Activated T-cell treated with anti-CD3 and anti-CD28 coated beads, Interleukin-2, amount 50 U/mL, for 4 hours (primary cell): ENCODE measurements around the gene PARP8. TPM values are rescaled to one million over a fixed set of nuclear protein-coding genes. Genes with fewer than 3 reads are reported as not detected.
"Not testable (repeated sequence)": the region's sequence is repeated elsewhere in the genome, so short reads cannot be mapped to it uniquely, and the experiment has no call there.

ENCODE experiments used
- ATAC-seq, 2 donors: fragments of 200-7000 bp; cut with Tn5 transposase; one replicate each; pipeline ENCODE4 v1.10.0; 2021
- DNase-seq: peaks from one replicate; pipeline ENCODE4 v3.0.0-alpha.2; 2020
- H3K27me3 Mint-ChIP-seq: one replicate; pipeline ENCODE4 v1.8.0; 2021; ENCODE audit warnings: low read depth, mixed read lengths
- H3K36me3 Mint-ChIP-seq: one replicate; pipeline ENCODE4 v1.8.0; 2022; ENCODE audit warnings: mixed read lengths; ENCODE audit not compliant: insufficient read depth
- H3K4me1 Mint-ChIP-seq: one replicate; pipeline ENCODE4 v1.8.0; 2021; ENCODE audit warnings: low read depth, mixed read lengths
- H3K4me3 Mint-ChIP-seq: one replicate; pipeline ENCODE4 v1.8.0; 2021; ENCODE audit warnings: mild to moderate bottlenecking, moderate library complexity, mixed read lengths
- H3K9me3 Mint-ChIP-seq: one replicate; pipeline ENCODE4 v1.8.0; 2021; ENCODE audit warnings: mixed read lengths
- total RNA-seq, 3 donors: library from RNA; stranded (reverse); gene quantifications; one replicate each; pipeline ENCODE4 v1.2.1, GENCODE V29; 2021

The PARP8 gene
- total RNA-seq, 3 donors from 2014 or later, result 12.4 to 22.3 (median 19.8) TPM

GRCh38 chr5:50667023-50667652, 701 bp downstream of the PARP8 start:
- no peaks in the 10 kb centered on the region for H3K9me3 Mint-ChIP-seq

DNA sequence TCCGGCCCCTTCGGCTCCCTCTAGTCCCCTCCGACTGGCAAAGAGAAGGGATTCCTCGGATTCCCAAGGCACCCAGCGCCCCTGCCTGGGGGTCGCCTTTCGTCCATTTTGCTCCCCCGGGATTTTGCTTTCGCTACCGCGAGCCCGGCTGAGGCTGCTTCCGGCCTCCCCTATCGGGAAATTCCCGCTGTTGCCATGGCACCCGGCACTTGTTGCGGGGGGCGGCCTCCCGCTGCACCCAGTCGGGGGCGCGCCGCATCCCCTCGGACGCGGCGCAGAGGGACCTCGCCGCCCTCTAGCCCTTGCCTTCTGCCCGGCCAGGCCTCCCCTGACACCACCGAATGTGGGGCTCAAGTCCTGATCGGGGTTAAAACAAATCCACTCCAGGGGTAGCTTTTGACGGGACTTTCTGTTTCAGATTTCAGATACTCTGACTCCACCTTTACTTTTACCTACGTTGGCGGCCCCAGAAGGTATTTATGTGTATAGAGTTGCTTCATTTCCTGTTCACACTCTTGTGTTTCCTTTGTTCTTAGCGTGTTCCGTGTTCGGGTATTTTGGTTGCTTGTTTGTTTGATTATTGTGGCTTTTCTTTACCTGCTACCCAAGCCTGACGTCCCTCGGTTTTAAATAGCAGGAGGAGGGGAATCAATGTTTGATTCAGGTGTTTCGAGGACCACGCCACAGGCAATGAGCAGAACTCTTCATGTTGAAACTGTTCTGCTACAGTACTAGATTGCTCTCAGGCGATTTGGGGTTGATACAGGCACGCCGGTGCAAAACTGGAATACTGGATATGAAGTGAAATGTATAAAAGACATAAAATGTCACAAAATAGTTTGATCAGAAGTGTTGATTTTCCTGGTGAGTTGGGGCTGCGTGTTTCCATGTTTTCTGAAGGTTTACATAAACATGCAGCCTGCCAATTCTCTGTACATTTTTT, 1.5 kb downstream of the PARP8 start:
- Mint-ChIP-seq H3K9me3 (no peaks in the 10 kb centered on the region), H3K4me1 (peaks cover 51% of the 10 kb centered on the region), H3K36me3 (peaks cover 9% of the 10 kb centered on the region), H3K27me3 (no peaks in the 10 kb centered on the region), H3K4me3 (peak overlapping the region; percentile 97)
- DNase-seq (peak; percentile 85), ATAC-seq (peak; percentile 75 to 82)

More at GRCh38 chr5:50667023-50667652, 701 bp downstream of the PARP8 start:
- no peaks in the 10 kb centered on the region for H3K27me3 Mint-ChIP-seq
- peaks cover 5% of the 10 kb centered on the region for H3K36me3 Mint-ChIP-seq
- H3K4me1 Mint-ChIP-seq, result peaks cover 44% of the 10 kb centered on the region
- peak; percentile 44 for DNase-seq
- H3K4me3 Mint-ChIP-seq, result peak overlapping the region; percentile 97
- peak; percentile 70 to 71 for ATAC-seq

DNA sequence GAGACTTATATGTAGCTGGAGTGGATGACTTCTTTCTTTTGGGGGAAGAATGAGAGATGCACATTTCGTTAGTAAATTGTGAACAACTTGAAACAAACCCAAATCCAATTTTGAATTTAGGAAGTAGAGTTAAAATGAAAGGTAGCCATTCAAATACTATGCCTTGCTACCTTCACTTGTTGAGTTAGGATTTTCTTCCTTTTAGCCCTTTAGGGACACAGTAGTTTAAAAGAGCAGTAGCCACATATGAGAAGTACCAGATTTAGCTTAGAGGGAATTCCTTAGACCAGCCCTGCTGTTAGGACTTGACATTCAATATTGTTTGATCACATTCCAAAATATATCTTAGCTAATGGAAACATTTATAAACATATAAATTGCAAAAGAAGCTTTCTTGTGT, 2.2 kb downstream of the PARP8 start:
- Mint-ChIP-seq H3K4me1 (peaks cover 57% of the 10 kb centered on the region), H3K36me3 (peaks cover 12% of the 10 kb centered on the region), H3K4me3 (peak overlapping the region; percentile 97)
- not testable (repeated sequence) for H3K9me3 Mint-ChIP-seq, ATAC-seq, DNase-seq, H3K27me3 Mint-ChIP-seq

GRCh38 chr5:50672663-50673062, 6.2 kb downstream of the PARP8 start:
- no peak for ATAC-seq
- DNase-seq, result no peak
- Mint-ChIP-seq H3K27me3 (no peaks in the 10 kb centered on the region), H3K4me3 (no peak overlapping the region), H3K36me3 (peaks cover 28% of the 10 kb centered on the region), H3K4me1 (peaks cover 76% of the 10 kb centered on the region), H3K9me3 (no peaks in the 10 kb centered on the region)

- Mint-ChIP-seq H3K36me3 (peaks cover 28% of the 10 kb centered on the region), H3K4me1 (peaks cover 79% of the 10 kb centered on the region)
- not testable (repeated sequence) for H3K27me3 Mint-ChIP-seq, ATAC-seq, H3K4me3 Mint-ChIP-seq, DNase-seq, H3K9me3 Mint-ChIP-seq
Observed at GRCh38 chr5:50673444-50673843, 7.0 kb downstream of the PARP8 start.

GRCh38 chr5:50675385-50675784, 8.9 kb downstream of the PARP8 start:
- ATAC-seq (no peak), DNase-seq (no peak)
- Mint-ChIP-seq H3K27me3 (no peaks in the 10 kb centered on the region), H3K36me3 (peaks cover 37% of the 10 kb centered on the region), H3K4me3 (no peak overlapping the region), H3K9me3 (no peaks in the 10 kb centered on the region), H3K4me1 (peaks cover 84% of the 10 kb centered on the region)

DNA sequence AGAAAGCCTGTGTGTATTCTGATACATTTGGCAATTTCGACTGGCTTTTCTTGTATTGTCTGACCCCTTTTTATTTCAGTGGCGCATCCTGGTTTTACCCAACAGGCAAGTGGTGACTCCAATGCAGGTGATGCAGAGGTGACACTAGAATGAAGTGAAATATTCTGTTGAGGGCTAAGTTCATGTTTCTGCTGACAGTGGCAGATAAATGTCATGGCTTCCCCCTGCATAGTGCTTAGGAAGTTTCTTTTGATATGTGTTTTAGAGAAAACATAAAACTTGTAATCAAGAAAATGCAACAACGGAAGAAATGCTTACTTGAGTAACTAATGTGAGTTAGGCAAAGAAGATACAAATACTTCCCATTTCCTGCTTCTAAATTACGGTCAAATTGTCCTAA, 13.1 kb downstream of the PARP8 start:
- H3K27me3 Mint-ChIP-seq, H3K9me3 Mint-ChIP-seq, DNase-seq, H3K4me3 Mint-ChIP-seq, ATAC-seq: not testable (repeated sequence)
- Mint-ChIP-seq H3K36me3 (peaks cover 18% of the 10 kb centered on the region), H3K4me1 (peaks cover 78% of the 10 kb centered on the region)

- peaks cover 33% of the 10 kb centered on the region for H3K36me3 Mint-ChIP-seq
- no peak overlapping the region for H3K4me3 Mint-ChIP-seq
- DNase-seq, result no peak
- peaks cover 72% of the 10 kb centered on the region for H3K4me1 Mint-ChIP-seq
- peaks cover 16% of the 10 kb centered on the region for H3K9me3 Mint-ChIP-seq
- ATAC-seq, result no peak
- no peaks in the 10 kb centered on the region for H3K27me3 Mint-ChIP-seq
Observed at GRCh38 chr5:50684721-50685120, 18.3 kb downstream of the PARP8 start.

DNA sequence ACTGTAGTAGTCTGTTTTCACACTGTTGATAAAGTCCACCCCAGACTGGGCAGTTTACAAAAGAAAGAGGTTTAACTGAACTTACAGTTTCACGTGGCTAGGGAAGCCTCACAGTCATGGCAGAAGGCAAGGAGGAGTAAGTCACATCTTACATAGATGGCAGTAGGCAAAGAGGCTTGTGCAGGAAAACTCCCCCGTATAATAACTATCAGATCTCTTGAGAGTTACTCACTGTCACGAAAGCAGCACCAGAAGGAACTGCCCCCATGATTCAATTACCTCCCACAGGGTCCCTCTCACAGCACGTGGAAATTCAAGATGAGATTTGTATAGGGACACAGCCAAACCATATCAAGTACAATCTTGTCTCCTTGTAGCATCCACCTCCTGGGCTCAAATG, 21.1 kb downstream of the PARP8 start:
- ATAC-seq, result peak in 1 of 2 donors; percentile 46
- Mint-ChIP-seq H3K27me3 (no peaks in the 10 kb centered on the region), H3K9me3 (peaks cover 16% of the 10 kb centered on the region), H3K36me3 (peaks cover 33% of the 10 kb centered on the region), H3K4me3 (no peak overlapping the region), H3K4me1 (peaks cover 52% of the 10 kb centered on the region)
- no peak for DNase-seq

DNA sequence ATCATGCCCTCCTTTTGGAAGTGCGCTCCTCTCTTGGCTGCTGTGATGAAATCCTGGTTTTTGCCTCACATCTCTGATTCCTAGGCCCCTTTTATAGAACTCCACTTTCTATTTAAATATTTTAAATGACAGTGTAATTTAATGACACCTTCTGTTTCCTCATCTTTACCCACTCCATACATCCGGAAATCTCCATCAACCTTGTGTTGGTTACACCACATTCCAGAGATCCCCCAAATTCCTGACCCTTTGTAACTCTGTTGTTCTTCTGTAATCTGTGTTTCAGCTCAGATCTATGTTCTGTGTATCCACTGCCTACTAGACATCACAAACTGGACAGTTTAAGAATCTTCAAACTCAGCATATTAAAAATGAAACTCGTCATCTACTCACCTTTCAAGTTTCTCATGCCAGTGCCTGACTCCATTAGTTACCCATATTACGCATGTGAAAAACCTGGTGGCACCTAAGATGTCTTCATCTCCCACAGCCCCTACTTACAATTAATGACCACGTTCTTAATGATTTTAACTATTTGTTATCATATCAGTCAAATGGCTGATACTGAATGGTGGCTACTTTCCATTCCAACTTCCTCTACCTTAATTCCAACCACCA, 25.1 kb downstream of the PARP8 start:
- Mint-ChIP-seq H3K4me3 (no peak overlapping the region), H3K9me3 (peaks cover 10% of the 10 kb centered on the region), H3K27me3 (no peaks in the 10 kb centered on the region), H3K36me3 (peaks cover 24% of the 10 kb centered on the region), H3K4me1 (peaks cover 54% of the 10 kb centered on the region)
- no peak for DNase-seq
- peak in 1 of 2 donors; percentile 31 for ATAC-seq

GRCh38 chr5:50694027-50694590, 27.7 kb downstream of the PARP8 start:
- ATAC-seq, result peak; percentile 38 to 48
- Mint-ChIP-seq H3K4me3 (no peak overlapping the region), H3K9me3 (no peaks in the 10 kb centered on the region), H3K4me1 (peaks cover 56% of the 10 kb centered on the region), H3K27me3 (no peaks in the 10 kb centered on the region), H3K36me3 (peaks cover 22% of the 10 kb centered on the region)
- DNase-seq, result no peak

DNA sequence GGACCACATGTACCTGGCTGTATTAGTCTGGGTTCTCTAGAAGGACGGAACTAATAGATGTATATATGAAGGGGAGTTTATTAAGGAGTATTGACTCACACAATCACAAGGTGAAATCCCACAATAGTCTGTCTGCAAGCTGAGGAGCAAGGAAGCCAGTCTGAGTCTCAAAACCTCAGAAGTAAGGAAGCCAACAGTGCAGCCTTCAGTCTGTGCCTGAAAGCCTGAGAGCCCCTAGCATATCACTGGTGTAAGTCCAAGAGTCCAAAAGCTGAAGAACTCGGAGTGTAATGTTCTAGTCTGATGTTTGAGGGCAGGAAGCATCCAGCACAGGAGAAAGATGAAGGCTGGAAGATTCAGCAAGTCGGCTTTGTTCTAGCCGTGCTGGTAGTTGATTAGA, 28.2 kb downstream of the PARP8 start:
- H3K27me3 Mint-ChIP-seq, H3K9me3 Mint-ChIP-seq, DNase-seq, H3K4me3 Mint-ChIP-seq, ATAC-seq: not testable (repeated sequence)
- Mint-ChIP-seq H3K4me1 (peaks cover 58% of the 10 kb centered on the region), H3K36me3 (peaks cover 23% of the 10 kb centered on the region)

DNA sequence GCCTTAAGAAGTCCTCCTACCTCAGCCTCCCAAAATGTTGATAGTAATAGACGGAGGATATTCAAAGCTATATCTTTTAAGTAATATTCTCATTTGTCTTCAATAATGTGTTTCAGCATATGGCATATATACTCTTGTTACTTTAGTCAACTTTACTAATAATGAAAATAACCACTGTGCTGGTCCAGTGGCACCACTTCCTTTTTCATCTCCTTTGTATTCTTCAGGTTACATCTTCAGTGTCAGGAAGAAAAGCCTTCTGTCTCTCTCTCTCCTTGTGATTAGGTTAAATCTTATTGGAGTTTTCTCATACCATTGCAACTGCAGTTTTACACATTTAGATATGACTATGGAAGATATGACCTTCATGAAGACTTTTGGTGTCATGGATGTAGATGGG, 31.3 kb downstream of the PARP8 start:
- Mint-ChIP-seq H3K36me3 (peaks cover 21% of the 10 kb centered on the region), H3K4me3 (no peak overlapping the region), H3K27me3 (no peaks in the 10 kb centered on the region), H3K9me3 (no peaks in the 10 kb centered on the region), H3K4me1 (peaks cover 80% of the 10 kb centered on the region)
- no peak for DNase-seq
- no peak for ATAC-seq

- peaks cover 23% of the 10 kb centered on the region for H3K36me3 Mint-ChIP-seq
- ATAC-seq (peak; percentile 92 to 94), DNase-seq (no peak)
- H3K27me3 Mint-ChIP-seq, result no peaks in the 10 kb centered on the region
- H3K9me3 Mint-ChIP-seq, result no peaks in the 10 kb centered on the region
- peaks cover 84% of the 10 kb centered on the region for H3K4me1 Mint-ChIP-seq
- no peak overlapping the region for H3K4me3 Mint-ChIP-seq
Observed at GRCh38 chr5:50699737-50700136, 33.3 kb downstream of the PARP8 start.
